Measurements from ENCODE around the gene MC4R.

MC4R gene

DNA sequence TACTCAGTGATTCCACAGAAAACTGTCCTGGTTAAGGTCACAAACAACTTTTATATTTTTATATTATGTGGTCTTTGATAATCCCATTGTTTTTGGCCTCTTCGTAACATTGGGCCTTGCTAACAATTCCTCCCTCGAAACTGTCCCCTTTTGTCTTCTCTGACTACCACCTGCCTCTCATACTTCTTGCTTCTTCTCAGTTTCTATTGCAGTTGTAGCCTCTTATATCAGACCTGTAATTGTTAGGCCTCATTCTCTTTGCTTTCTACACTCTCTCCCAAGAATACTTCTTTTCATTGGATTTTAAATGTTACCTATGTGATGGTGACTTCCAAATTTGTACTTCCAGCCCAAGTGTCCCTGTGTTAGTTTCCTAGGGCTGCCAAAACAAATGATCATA is 44.7 kb downstream of the MC4R start:
- DNase-seq, result no peak

DNA sequence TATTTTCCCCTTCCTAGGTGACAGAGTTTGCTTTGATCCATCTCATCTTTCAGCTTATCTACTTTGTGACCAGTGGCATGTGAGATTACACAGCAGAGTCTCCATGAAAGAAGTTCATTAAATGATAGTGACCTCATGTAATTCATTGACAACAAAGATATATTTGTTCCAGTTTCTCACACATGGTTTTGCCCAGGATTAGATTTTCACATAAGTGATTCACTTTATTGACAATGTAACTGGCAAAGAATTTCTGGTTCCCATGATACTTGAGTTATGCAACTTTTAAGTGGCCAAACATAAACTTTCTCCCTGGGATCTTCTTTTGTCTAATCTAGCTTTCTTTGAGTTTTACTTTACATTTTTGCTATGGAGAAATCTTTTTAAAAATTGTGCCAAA is 50.0 kb downstream of the MC4R start:
- DNase-seq, result no peak

All from right kidney (tissue), 1 donor.